ENCODE measurements around the gene IGFL4. TPM values are rescaled to one million over a fixed set of nuclear protein-coding genes. Genes with fewer than 3 reads are reported as not detected.

IGFL4 gene
- total and polyA plus RNA-seq, 4 donors: not detected

GRCh38 chr19:46031781-46032596 is 8.8 kb downstream of the IGFL4 start:
- no peaks in the 10 kb centered on the region for H3K4me1 ChIP-seq (ENCODE audit: control insufficient read depth in 1 of 2, insufficient read depth in 2 of 2, low read length in 2 of 2)
- no peaks in the 10 kb centered on the region for H3K36me3 ChIP-seq (ENCODE audit: control insufficient read depth in 1 of 2, insufficient read depth in 2 of 2, low read length in 1 of 2)
- H3K9me3 ChIP-seq (ENCODE audit: control insufficient read depth, low read length): no peaks in the 10 kb centered on the region
- 77 to 80% methylated on average over 5 of the region's 5 CpGs for WGBS, 2 donors
- H3K27ac ChIP-seq (ENCODE audit: low read depth in 1 of 2, low read length in 2 of 2): no peak overlapping the region
- ATAC-seq (ENCODE audit: low FRiP score): no peak
- intact Hi-C loops (cut with DNase I): loop anchor here in 1 of 2 donors (5.0 kb wide), 1 partner anchor 155 kb away; no protein-coding TSS in a partner anchor
- H3K4me3 ChIP-seq (ENCODE audit: low read length in 2 of 2): no peak overlapping the region
- H3K27me3 ChIP-seq (ENCODE audit: control insufficient read depth in 1 of 2, insufficient read depth in 2 of 2, low read length in 1 of 2): no peaks in the 10 kb centered on the region
- peak in 1 of 2 donors; percentile 51 for DNase-seq

- no peak for ATAC-seq (ENCODE audit: low FRiP score)
- H3K27ac ChIP-seq (ENCODE audit: low read depth in 1 of 2, low read length in 2 of 2): no peak overlapping the region
- WGBS, 2 donors: 66 to 69% methylated on average over 12 of the region's 12 CpGs
- H3K4me3 ChIP-seq (ENCODE audit: low read length in 2 of 2): no peak overlapping the region
- intact Hi-C loops (cut with DNase I): loop anchor here in 1 of 2 donors (5.0 kb wide), 1 partner anchor 156 kb away; no protein-coding TSS in a partner anchor
- H3K4me1 ChIP-seq (ENCODE audit: control insufficient read depth in 1 of 2, insufficient read depth in 2 of 2, low read length in 2 of 2): no peaks in the 10 kb centered on the region
- H3K27me3 ChIP-seq (ENCODE audit: control insufficient read depth in 1 of 2, insufficient read depth in 2 of 2, low read length in 1 of 2): no peaks in the 10 kb centered on the region
- H3K9me3 ChIP-seq (ENCODE audit: control insufficient read depth, low read length): no peaks in the 10 kb centered on the region
- DNase-seq: no peak
- H3K36me3 ChIP-seq (ENCODE audit: control insufficient read depth in 1 of 2, insufficient read depth in 2 of 2, low read length in 1 of 2): no peaks in the 10 kb centered on the region
Measured at GRCh38 chr19:46030812-46031550, 9.8 kb downstream of the IGFL4 start.

GRCh38 chr19:46025835-46026234 is 15.0 kb downstream of the IGFL4 start:
- WGBS, 2 donors: 66 to 80% methylated on average over 3 of the region's 3 CpGs
- Histone ChIP-seq H3K4me3 (ENCODE audit: low read length in 2 of 2) (no peak overlapping the region), H3K9me3 (ENCODE audit: control insufficient read depth, low read length) (no peaks in the 10 kb centered on the region), H3K4me1 (ENCODE audit: control insufficient read depth in 1 of 2, insufficient read depth in 2 of 2, low read length in 2 of 2) (no peaks in the 10 kb centered on the region), H3K27me3 (ENCODE audit: control insufficient read depth in 1 of 2, insufficient read depth in 2 of 2, low read length in 1 of 2) (no peaks in the 10 kb centered on the region), H3K36me3 (ENCODE audit: control insufficient read depth in 1 of 2, insufficient read depth in 2 of 2, low read length in 1 of 2) (no peaks in the 10 kb centered on the region), H3K27ac (ENCODE audit: low read depth in 1 of 2, low read length in 2 of 2) (no peak overlapping the region)
- no peak for ATAC-seq (ENCODE audit: low FRiP score)
- DNase-seq: no peak
- intact Hi-C loops (cut with DNase I): no loop called here

GRCh38 chr19:46023311-46023779 is 17.5 kb downstream of the IGFL4 start:
- no peaks in the 10 kb centered on the region for H3K27me3 ChIP-seq (ENCODE audit: control insufficient read depth in 1 of 2, insufficient read depth in 2 of 2, low read length in 1 of 2)
- no peak overlapping the region for H3K4me3 ChIP-seq (ENCODE audit: low read length in 2 of 2)
- intact Hi-C loops (cut with DNase I): no loop called here

GRCh38 chr19:46022431-46023310 is 18.1 kb downstream of the IGFL4 start, which contains the start of gene PGLYRP1:
Gene PGLYRP1 (minus strand): TSS chr19:46023053. CDS start chr19:46023021, 32 bp downstream.
- ATAC-seq (ENCODE audit: low FRiP score) (no peak), DNase-seq (peak in 1 of 2 donors; percentile 42)
- Histone ChIP-seq H3K27ac (ENCODE audit: low read depth in 1 of 2, low read length in 2 of 2) (no peak within 1 kb of the TSS), H3K4me1 (ENCODE audit: control insufficient read depth in 1 of 2, insufficient read depth in 2 of 2, low read length in 2 of 2) (no peaks in the 10 kb centered on the region), H3K9me3 (ENCODE audit: control insufficient read depth, low read length) (no peaks in the 10 kb centered on the region), H3K4me3 (ENCODE audit: low read length in 2 of 2) (no peak within 1 kb of the TSS), H3K27me3 (ENCODE audit: control insufficient read depth in 1 of 2, insufficient read depth in 2 of 2, low read length in 1 of 2) (no peaks in the 10 kb centered on the region), H3K36me3 (ENCODE audit: control insufficient read depth in 1 of 2, insufficient read depth in 2 of 2, low read length in 1 of 2) (no peaks in the 10 kb centered on the region)
- intact Hi-C loops (cut with DNase I): no loop called here
- 24% methylated on average over 47 of the region's 47 CpGs for WGBS, 2 donors

More at GRCh38 chr19:46023311-46023779, 17.5 kb downstream of the IGFL4 start:
- no peaks in the 10 kb centered on the region for H3K4me1 ChIP-seq (ENCODE audit: control insufficient read depth in 1 of 2, insufficient read depth in 2 of 2, low read length in 2 of 2)
- no peak overlapping the region for H3K27ac ChIP-seq (ENCODE audit: low read depth in 1 of 2, low read length in 2 of 2)
- DNase-seq (peak in 1 of 2 donors; percentile 30), ATAC-seq (ENCODE audit: low FRiP score) (no peak)
- H3K36me3 ChIP-seq (ENCODE audit: control insufficient read depth in 1 of 2, insufficient read depth in 2 of 2, low read length in 1 of 2): no peaks in the 10 kb centered on the region
- 58 to 63% methylated on average over 11 of the region's 11 CpGs for WGBS, 2 donors
- no peaks in the 10 kb centered on the region for H3K9me3 ChIP-seq (ENCODE audit: control insufficient read depth, low read length)

- no peak overlapping the region for H3K27ac ChIP-seq (ENCODE audit: low read depth in 1 of 2, low read length in 2 of 2)
- H3K4me1 ChIP-seq (ENCODE audit: control insufficient read depth in 1 of 2, insufficient read depth in 2 of 2, low read length in 2 of 2): no peaks in the 10 kb centered on the region
- no peak overlapping the region for H3K4me3 ChIP-seq (ENCODE audit: low read length in 2 of 2)
- intact Hi-C loops (cut with DNase I): no loop called here
- no peaks in the 10 kb centered on the region for H3K27me3 ChIP-seq (ENCODE audit: control insufficient read depth in 1 of 2, insufficient read depth in 2 of 2, low read length in 1 of 2)
- H3K9me3 ChIP-seq (ENCODE audit: control insufficient read depth, low read length): no peaks in the 10 kb centered on the region
- ATAC-seq (ENCODE audit: low FRiP score) (no peak), DNase-seq (peak in 1 of 2 donors; percentile 34)
- 41 to 50% methylated on average over 12 of the region's 12 CpGs for WGBS, 2 donors
- H3K36me3 ChIP-seq (ENCODE audit: control insufficient read depth in 1 of 2, insufficient read depth in 2 of 2, low read length in 1 of 2): no peaks in the 10 kb centered on the region
Measured at GRCh38 chr19:46022061-46022430, 18.8 kb downstream of the IGFL4 start.

GRCh38 chr19:46021531-46022041 is 19.2 kb downstream of the IGFL4 start:
- 59 to 66% methylated on average over 11 of the region's 11 CpGs for whole genome bisulfite sequencing, 2 donors
- H3K36me3 ChIP-seq (ENCODE audit: control insufficient read depth in 1 of 2, insufficient read depth in 2 of 2, low read length in 1 of 2): no peaks in the 10 kb centered on the region
- intact Hi-C loops (cut with DNase I): no loop called here
- H3K4me3 ChIP-seq (ENCODE audit: low read length in 2 of 2): no peak overlapping the region
- H3K27me3 ChIP-seq (ENCODE audit: control insufficient read depth in 1 of 2, insufficient read depth in 2 of 2, low read length in 1 of 2): no peaks in the 10 kb centered on the region
- H3K4me1 ChIP-seq (ENCODE audit: control insufficient read depth in 1 of 2, insufficient read depth in 2 of 2, low read length in 2 of 2): no peaks in the 10 kb centered on the region
- DNase-seq: peak in 1 of 2 donors; percentile 40
- ATAC-seq (ENCODE audit: low FRiP score): no peak
- H3K9me3 ChIP-seq (ENCODE audit: control insufficient read depth, low read length): no peaks in the 10 kb centered on the region
- H3K27ac ChIP-seq (ENCODE audit: low read depth in 1 of 2, low read length in 2 of 2): no peak overlapping the region

GRCh38 chr19:46020819-46021125 is 20.0 kb downstream of the IGFL4 start:
- Histone ChIP-seq H3K27me3 (ENCODE audit: control insufficient read depth in 1 of 2, insufficient read depth in 2 of 2, low read length in 1 of 2) (no peaks in the 10 kb centered on the region), H3K4me3 (ENCODE audit: low read length in 2 of 2) (no peak overlapping the region), H3K4me1 (ENCODE audit: control insufficient read depth in 1 of 2, insufficient read depth in 2 of 2, low read length in 2 of 2) (no peaks in the 10 kb centered on the region), H3K9me3 (ENCODE audit: control insufficient read depth, low read length) (no peaks in the 10 kb centered on the region), H3K36me3 (ENCODE audit: control insufficient read depth in 1 of 2, insufficient read depth in 2 of 2, low read length in 1 of 2) (no peaks in the 10 kb centered on the region), H3K27ac (ENCODE audit: low read depth in 1 of 2, low read length in 2 of 2) (no peak overlapping the region)
- intact Hi-C loops (cut with DNase I): no loop called here
- peak in 1 of 2 donors; percentile 21 for DNase-seq
- ATAC-seq (ENCODE audit: low FRiP score): no peak
- WGBS, 2 donors: 89 to 93% methylated on average over 7 of the region's 7 CpGs

Data from aorta (tissue), 5 donors.